Measurements from ENCODE around the gene MYH1. TPM values are rescaled to one million over a fixed set of nuclear protein-coding genes. Genes with fewer than 3 reads are reported as not detected.

MYH1 gene
- total and polyA plus RNA-seq, 2 of the 8 experiments (the other 6 are each of a cell fraction or from before 2014, with no cell fraction given), result not detected

DNA sequence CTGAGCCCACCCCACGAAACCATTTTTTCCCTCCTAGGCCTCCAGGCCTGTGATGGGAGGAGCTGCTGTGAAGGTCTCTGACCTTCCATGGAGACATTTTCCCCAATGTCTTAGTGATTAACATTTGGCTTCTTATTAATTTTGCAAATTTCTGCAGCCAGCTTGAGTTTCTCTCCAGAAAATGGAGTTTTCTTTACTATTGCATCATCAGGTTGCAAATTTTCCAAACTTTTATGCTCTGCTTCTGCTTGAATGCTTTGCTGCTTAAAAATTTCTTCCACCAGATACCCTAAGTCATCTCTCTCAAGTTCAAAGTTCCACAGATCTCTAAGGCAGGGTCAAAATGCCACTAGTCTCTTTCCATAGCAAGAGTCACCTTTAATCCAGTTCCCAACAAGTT is 36.1 kb downstream of the MYH1 start:
- TF ChIP-seq, protein P1, sequence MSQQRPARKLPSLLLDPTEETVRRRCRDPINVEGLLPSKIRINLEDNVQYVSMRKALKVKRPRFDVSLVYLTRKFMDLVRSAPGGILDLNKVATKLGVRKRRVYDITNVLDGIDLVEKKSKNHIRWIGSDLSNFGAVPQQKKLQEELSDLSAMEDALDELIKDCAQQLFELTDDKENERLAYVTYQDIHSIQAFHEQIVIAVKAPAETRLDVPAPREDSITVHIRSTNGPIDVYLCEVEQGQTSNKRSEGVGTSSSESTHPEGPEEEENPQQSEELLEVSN (IDR thresholded peaks at IDR 0.05), result no peak
- TF ChIP-seq TEAD4 (IDR thresholded peaks at IDR 0.05; ENCODE audit: low read depth, low read length) (no peak), POLR2AphosphoS5 (IDR thresholded peaks at IDR 0.05; ENCODE audit: low read depth, low read length) (no peak), RBBP5 (IDR thresholded peaks at IDR 0.05; ENCODE audit: borderline replicate concordance, low read depth, low read length) (no peak), BCL11A (IDR thresholded peaks at IDR 0.05; ENCODE audit: low read depth in 2 of 2, low read length in 2 of 2) (no peak), RXRA (IDR thresholded peaks at IDR 0.05; ENCODE audit: insufficient read depth, low read depth, low read length) (no peak), POU5F1 (IDR thresholded peaks at IDR 0.05; ENCODE audit: low read depth, low read length) (no peak), SRF (IDR thresholded peaks at IDR 0.05; ENCODE audit: low read depth, low read length) (no peak), POLR2A (IDR thresholded peaks at IDR 0.05; ENCODE audit: control extremely low read depth in 1 of 2, low read depth in 2 of 2, low read length in 2 of 2) (no peak), PHF8 (conservative IDR thresholded peaks at IDR 0.05; ENCODE audit: low read depth, low read length) (no peak)
- WGBS, 2 experiments (ENCODE audit: extremely low coverage in 1 of 2, insufficient coverage in 1 of 2, insufficient read length in 1 of 2, insufficient replicate concordance in 2 of 2, low coverage in 1 of 2, low lambda C conversion rate in 2 of 2, missing lambda C conversion rate in 1 of 2), result 94% methylated on average over 1 of the region's 1 CpG; no CpG with 5 or more reads in 1 of the 2 experiments
- H3K4me1 ChIP-seq (replicated peaks in 1 of 4; ENCODE audit: control insufficient read depth in 3 of 4, insufficient read depth in 4 of 4, low read length in 3 of 4), result no peaks in the 10 kb centered on the region
- no peak overlapping the region for H2BK120ac ChIP-seq (replicated peaks; ENCODE audit: low read depth, low read length)
- no peak overlapping the region for H2BK5ac ChIP-seq (ENCODE audit: low read depth, low read length)
- H4K8ac ChIP-seq (ENCODE audit: extremely low read depth, insufficient read depth, low read length), result no peak overlapping the region
- H3K9ac ChIP-seq (replicated peaks in 1 of 4; ENCODE audit: extremely low read depth in 1 of 4, low read depth in 3 of 4, low read length in 3 of 4), result no peak overlapping the region
- H2BK12ac ChIP-seq (ENCODE audit: low read depth, low read length), result no peak overlapping the region
- H3K4me3 ChIP-seq (ENCODE audit: extremely low read depth in 1 of 4, insufficient read depth in 2 of 4, low read depth in 3 of 4, low read length in 4 of 4), result no peak overlapping the region
- no peak overlapping the region for H3K4me2 ChIP-seq (ENCODE audit: insufficient read depth in 1 of 2, low read depth in 2 of 2, low read length in 2 of 2)
- no peak overlapping the region for H2BK20ac ChIP-seq (ENCODE audit: low read length)
- H4K20me1 ChIP-seq (replicated peaks in 1 of 2; ENCODE audit: control insufficient read depth in 1 of 2, insufficient read depth in 2 of 2, low read length in 2 of 2), result no peaks in the 10 kb centered on the region
- H3K79me2 ChIP-seq (ENCODE audit: control insufficient read depth in 1 of 2, insufficient read depth in 2 of 2, low read length in 2 of 2), result no peaks in the 10 kb centered on the region
- DNase-seq (ENCODE audit: low read depth in 1 of 2, low spot score in 2 of 2) (no peak), FAIRE-seq (no peak)
- H3K14ac ChIP-seq (ENCODE audit: insufficient read length), result no peak overlapping the region
- no peak overlapping the region for H3K56ac ChIP-seq (replicated peaks; ENCODE audit: insufficient read length, low read depth, low read length)
- CTCF ChIA-PET (ENCODE audit: partially characterized antibody), result no interaction called here
- H4K5ac ChIP-seq (ENCODE audit: insufficient read length, low read depth, low read length), result no peak overlapping the region
- no peak overlapping the region for H3K23ac ChIP-seq (ENCODE audit: insufficient read length)
- H3K36me3 ChIP-seq (ENCODE audit: control insufficient read depth in 2 of 4, insufficient read depth in 4 of 4, low read length in 3 of 4), result no peaks in the 10 kb centered on the region
- no peak overlapping the region for H4K91ac ChIP-seq (replicated peaks; ENCODE audit: insufficient read length, low read length)
- no peaks in the 10 kb centered on the region for H3K23me2 ChIP-seq (ENCODE audit: low read depth, low read length)
- no peak overlapping the region for H2AK5ac ChIP-seq (ENCODE audit: low read depth, low read length)
- POLR2A ChIA-PET (ENCODE audit: partially characterized antibody), result no interaction called here
- H3K4ac ChIP-seq (replicated peaks; ENCODE audit: insufficient read length, low read depth, low read length), result no peak overlapping the region
- H3K27me3 ChIP-seq (replicated peaks in 1 of 4; ENCODE audit: control insufficient read depth in 3 of 4, extremely low read depth in 1 of 4, insufficient read depth in 3 of 4, low read length in 3 of 4), result no peaks in the 10 kb centered on the region
- H3K18ac ChIP-seq (ENCODE audit: extremely low read depth, low read length), result no peak overlapping the region
- peaks cover 4 to 17% of the 10 kb centered on the region in 2 experiments; a peak in 3 of 4 replicates for H3K9me3 ChIP-seq (ENCODE audit: insufficient read depth in 2 of 2, low read depth in 1 of 2, low read length in 1 of 2)
- no peak overlapping the region for H3K27ac ChIP-seq (ENCODE audit: low read depth, low read length)
- no peak overlapping the region for H2AFZ ChIP-seq (ENCODE audit: low read length)
- H3K79me1 ChIP-seq (ENCODE audit: low read depth, low read length), result no peaks in the 10 kb centered on the region
- H2BK15ac ChIP-seq (ENCODE audit: low read length), result no peak overlapping the region

Data from H1 (cell line).